ENCODE results near the gene ZNF496. TPM values are rescaled to one million over a fixed set of nuclear protein-coding genes. Genes with fewer than 3 reads are reported as not detected.

ZNF496 gene
- total and polyA plus RNA-seq, 2 of the 13 experiments (the other 11 are each of a cell fraction or from before 2014, with no cell fraction given): 14.8 to 18.6 TPM

DNA sequence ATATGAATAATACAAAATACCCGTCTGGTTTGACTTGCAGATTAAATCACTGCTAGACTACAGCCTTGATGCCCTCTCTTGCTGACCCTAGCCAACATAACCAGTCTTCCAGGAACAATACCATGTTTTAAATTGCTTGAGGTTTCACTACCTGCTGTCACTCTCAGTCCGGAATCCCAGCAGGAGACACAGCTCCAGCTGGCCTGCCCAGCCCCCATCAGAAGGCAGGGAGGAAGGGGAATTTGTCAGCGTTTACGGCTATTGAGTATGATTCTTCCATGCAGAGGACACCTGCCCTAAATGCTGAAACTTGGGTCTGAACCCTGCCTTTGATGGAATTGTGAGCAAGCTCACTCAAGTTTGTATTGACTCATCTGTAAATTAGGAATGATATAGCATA, 33.0 kb downstream of the ZNF496 start:
- no peak for TF ChIP-seq ZNF740 (CRISPR knock-in tag; IDR thresholded peaks at IDR 0.05)
- no peak for TF ChIP-seq SSRP1 (CRISPR knock-in tag; IDR thresholded peaks at IDR 0.05)
- TF ChIP-seq, protein P1, sequence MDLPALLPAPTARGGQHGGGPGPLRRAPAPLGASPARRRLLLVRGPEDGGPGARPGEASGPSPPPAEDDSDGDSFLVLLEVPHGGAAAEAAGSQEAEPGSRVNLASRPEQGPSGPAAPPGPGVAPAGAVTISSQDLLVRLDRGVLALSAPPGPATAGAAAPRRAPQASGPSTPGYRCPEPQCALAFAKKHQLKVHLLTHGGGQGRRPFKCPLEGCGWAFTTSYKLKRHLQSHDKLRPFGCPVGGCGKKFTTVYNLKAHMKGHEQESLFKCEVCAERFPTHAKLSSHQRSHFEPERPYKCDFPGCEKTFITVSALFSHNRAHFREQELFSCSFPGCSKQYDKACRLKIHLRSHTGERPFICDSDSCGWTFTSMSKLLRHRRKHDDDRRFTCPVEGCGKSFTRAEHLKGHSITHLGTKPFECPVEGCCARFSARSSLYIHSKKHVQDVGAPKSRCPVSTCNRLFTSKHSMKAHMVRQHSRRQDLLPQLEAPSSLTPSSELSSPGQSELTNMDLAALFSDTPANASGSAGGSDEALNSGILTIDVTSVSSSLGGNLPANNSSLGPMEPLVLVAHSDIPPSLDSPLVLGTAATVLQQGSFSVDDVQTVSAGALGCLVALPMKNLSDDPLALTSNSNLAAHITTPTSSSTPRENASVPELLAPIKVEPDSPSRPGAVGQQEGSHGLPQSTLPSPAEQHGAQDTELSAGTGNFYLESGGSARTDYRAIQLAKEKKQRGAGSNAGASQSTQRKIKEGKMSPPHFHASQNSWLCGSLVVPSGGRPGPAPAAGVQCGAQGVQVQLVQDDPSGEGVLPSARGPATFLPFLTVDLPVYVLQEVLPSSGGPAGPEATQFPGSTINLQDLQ (CRISPR knock-in tag; IDR thresholded peaks at IDR 0.05): no peak
- TF ChIP-seq MIER3 (CRISPR knock-in tag; IDR thresholded peaks at IDR 0.05; ENCODE audit: borderline replicate concordance): no peak
- TF ChIP-seq ZNF543 (CRISPR knock-in tag; IDR thresholded peaks at IDR 0.05): no peak
- no peak for TF ChIP-seq ZNF484 (CRISPR knock-in tag; IDR thresholded peaks at IDR 0.05; ENCODE audit: borderline replicate concordance, low read depth)
- no peak for TF ChIP-seq CTCF (CRISPR knock-in tag; IDR thresholded peaks at IDR 0.05)
- no peak for TF ChIP-seq NR2F1 (CRISPR knock-in tag; IDR thresholded peaks at IDR 0.05)
- TF ChIP-seq ZNF615 (CRISPR knock-in tag; IDR thresholded peaks at IDR 0.05; ENCODE audit: borderline replicate concordance): no peak
- no peak for TF ChIP-seq ZNF30 (CRISPR knock-in tag; IDR thresholded peaks at IDR 0.05)
- TF ChIP-seq NPAS2 (CRISPR knock-in tag; IDR thresholded peaks at IDR 0.05; ENCODE audit: borderline replicate concordance): no peak
- no peak for TF ChIP-seq KLF11 (CRISPR knock-in tag; IDR thresholded peaks at IDR 0.05)
- TF ChIP-seq ZNF776 (CRISPR knock-in tag; IDR thresholded peaks at IDR 0.05): no peak
- TF ChIP-seq ZMYM4 (CRISPR knock-in tag; IDR thresholded peaks at IDR 0.05): no peak
- no peak for TF ChIP-seq HDAC6 (IDR thresholded peaks at IDR 0.05; ENCODE audit: low read depth, low read length)
- no peak for TF ChIP-seq ZNF790 (CRISPR knock-in tag; IDR thresholded peaks at IDR 0.05; ENCODE audit: borderline replicate concordance)
- Histone ChIP-seq H3K4me3 (replicated peaks in 1 of 3; ENCODE audit: insufficient read depth in 1 of 3, low read depth in 2 of 3, low read length in 3 of 3) (no peak overlapping the region), H3K4me2 (ENCODE audit: low read depth, low read length) (no peak overlapping the region), H3K79me2 (ENCODE audit: insufficient read depth, low read length) (no peaks in the 10 kb centered on the region), H3K27me3 (ENCODE audit: control insufficient read depth in 1 of 2, insufficient read depth in 2 of 2, low read length in 2 of 2) (no peaks in the 10 kb centered on the region), H3K9me3 (ENCODE audit: low read length) (no peaks in the 10 kb centered on the region), H3K36me3 (replicated peaks in 1 of 2; ENCODE audit: control insufficient read depth in 1 of 2, insufficient read depth in 2 of 2, low read length in 2 of 2) (peaks cover 12 to 14% of the 10 kb centered on the region in 2 experiments; a peak in 4 of 5 replicates), H4K20me1 (ENCODE audit: insufficient read depth, low read length) (no peaks in the 10 kb centered on the region), H3K4me1 (ENCODE audit: insufficient read depth, low read length) (peaks cover 11% of the 10 kb centered on the region), H3K27ac (ENCODE audit: extremely low read length, insufficient read depth, low read length) (no peak overlapping the region), H3K9ac (ENCODE audit: insufficient read depth, low read depth, low read length) (no peak overlapping the region), H2AFZ (ENCODE audit: low read length) (no peak overlapping the region)
- FAIRE-seq: no peak
- in situ Hi-C loops (cut with HindIII; ENCODE audit: extremely low pct_ligation_motif_present, low pct_unique_long_range_greater_than_20kb): no loop called here
- 98% methylated on average over 4 of the region's 4 CpGs for WGBS (ENCODE audit: low lambda C conversion rate)
- ChIA-PET CTCF (ENCODE audit: low intra/inter-chr PET ratio, low total read pairs) (no interaction called here), POLR2A (no interaction called here)
- BruUV-seq (replicated peaks): TSS peak; percentile 38
- no peak for ATAC-seq
- DNase-seq (ENCODE audit: low spot score): no peak
- intact Hi-C loops (cut with micrococcal nuclease; ENCODE audit: unreplicated experiment): no loop called here
